ENCODE results near the gene GAS7.

The GAS7 gene

GRCh38 chr17:10045871-10046658, 152.3 kb downstream of the GAS7 start:
- H3K4me3 ChIP-seq (replicated peaks in 1 of 2; ENCODE audit: low read depth in 2 of 2, low read length in 2 of 2), result no peak overlapping the region
- TF ChIP-seq, protein P1, sequence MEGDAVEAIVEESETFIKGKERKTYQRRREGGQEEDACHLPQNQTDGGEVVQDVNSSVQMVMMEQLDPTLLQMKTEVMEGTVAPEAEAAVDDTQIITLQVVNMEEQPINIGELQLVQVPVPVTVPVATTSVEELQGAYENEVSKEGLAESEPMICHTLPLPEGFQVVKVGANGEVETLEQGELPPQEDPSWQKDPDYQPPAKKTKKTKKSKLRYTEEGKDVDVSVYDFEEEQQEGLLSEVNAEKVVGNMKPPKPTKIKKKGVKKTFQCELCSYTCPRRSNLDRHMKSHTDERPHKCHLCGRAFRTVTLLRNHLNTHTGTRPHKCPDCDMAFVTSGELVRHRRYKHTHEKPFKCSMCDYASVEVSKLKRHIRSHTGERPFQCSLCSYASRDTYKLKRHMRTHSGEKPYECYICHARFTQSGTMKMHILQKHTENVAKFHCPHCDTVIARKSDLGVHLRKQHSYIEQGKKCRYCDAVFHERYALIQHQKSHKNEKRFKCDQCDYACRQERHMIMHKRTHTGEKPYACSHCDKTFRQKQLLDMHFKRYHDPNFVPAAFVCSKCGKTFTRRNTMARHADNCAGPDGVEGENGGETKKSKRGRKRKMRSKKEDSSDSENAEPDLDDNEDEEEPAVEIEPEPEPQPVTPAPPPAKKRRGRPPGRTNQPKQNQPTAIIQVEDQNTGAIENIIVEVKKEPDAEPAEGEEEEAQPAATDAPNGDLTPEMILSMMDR (IDR thresholded peaks at IDR 0.05; ENCODE audit: low read depth, low read length), result no peak

DNA sequence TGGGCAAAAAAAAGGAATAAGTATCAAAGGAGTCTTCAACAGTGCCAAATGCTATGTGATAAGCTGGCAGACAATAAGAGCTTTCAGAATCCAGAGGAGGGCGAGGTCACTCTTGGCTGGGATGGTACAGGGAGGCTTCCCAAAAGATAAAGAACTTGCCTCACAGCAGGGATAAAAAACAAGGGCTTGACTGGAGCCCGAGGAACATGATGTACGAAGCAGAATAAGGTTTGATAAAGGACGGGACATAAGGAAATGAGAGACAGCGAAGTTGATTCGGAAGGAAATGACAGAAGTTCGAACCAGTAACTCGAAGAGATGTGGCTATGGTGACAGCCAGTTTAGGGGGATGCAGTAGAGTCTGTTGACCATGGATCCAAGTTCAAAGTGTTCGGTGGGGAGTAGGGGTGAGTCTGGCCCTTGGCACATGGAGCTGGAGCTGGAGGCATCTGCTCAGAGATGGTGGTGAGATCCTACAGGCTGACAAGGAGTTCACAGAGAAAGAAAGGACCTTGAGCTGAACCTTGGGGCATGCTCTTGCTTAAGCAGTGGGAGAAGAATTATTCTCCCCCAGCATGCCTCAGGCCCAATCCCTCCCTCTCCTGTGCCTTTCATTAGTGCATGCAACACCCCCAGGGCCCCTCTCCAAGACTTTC, 155.7 kb downstream of the GAS7 start:
- H3K4me3 ChIP-seq (replicated peaks in 1 of 2; ENCODE audit: low read depth in 2 of 2, low read length in 2 of 2), result no peak overlapping the region
- TF ChIP-seq, protein P1 (IDR thresholded peaks at IDR 0.05; ENCODE audit: low read depth, low read length), result no peak
- DNase-seq (ENCODE audit: low read depth in 2 of 2), result peak in 1 of 2 donors; percentile 78

More at GRCh38 chr17:10045871-10046658, 152.3 kb downstream of the GAS7 start:
- no peak for DNase-seq (ENCODE audit: low read depth in 2 of 2)

DNA sequence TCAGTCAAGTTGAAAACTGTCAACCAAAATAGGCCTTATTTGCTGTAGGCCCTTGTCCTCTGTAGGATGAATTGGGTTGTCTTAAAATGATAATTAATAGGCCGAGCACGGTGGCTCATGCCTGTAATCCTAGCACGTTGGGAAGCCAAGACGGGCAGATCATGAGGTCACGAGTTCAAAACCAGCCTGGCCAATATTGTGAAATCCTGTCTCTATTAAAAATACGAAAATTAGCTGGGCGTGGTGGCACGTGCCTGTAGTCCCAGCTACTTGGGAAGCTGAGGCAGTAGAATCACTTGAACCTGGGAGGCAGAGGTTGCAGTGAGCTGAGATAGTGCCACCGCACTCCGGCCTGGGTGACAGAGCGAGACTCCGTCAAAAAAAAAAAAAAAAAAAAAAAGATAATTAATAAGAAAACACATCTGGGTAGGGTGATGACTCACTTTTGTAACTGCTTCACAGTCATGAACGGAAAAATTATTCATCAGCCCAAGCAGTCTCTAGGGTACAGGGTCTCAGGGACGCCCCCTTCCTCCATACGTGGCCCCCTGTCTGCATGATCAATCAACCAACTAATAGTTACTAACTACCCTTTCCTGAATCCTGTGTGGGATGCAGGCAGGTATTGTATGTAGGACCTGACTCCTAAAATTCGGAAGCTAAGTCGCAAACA, 156.4 kb downstream of the GAS7 start:
- peak in 1 of 2 donors; percentile 56 for DNase-seq (ENCODE audit: low read depth in 2 of 2)
- H3K4me3 ChIP-seq (replicated peaks in 1 of 2; ENCODE audit: low read depth in 2 of 2, low read length in 2 of 2), result no peak overlapping the region
- TF ChIP-seq, protein P1 (IDR thresholded peaks at IDR 0.05; ENCODE audit: low read depth, low read length), result no peak

DNA sequence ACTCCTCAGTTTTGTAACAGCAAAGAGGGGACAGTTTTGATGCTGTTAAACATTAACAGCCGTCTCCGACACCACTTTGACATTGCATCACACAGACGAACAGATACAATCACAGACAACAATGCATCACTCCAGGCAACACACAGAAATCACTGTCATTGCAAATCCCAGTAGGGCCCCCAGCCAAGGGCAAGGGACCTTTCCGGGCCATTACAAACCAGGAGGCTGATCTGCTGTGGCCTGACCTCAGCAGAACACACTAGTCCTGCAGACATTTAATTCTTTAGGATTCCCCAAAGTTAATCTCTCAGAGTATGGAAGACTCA, 157.2 kb downstream of the GAS7 start:
- no peak for DNase-seq (ENCODE audit: low read depth in 2 of 2)
- H3K4me3 ChIP-seq (replicated peaks in 1 of 2; ENCODE audit: low read depth in 2 of 2, low read length in 2 of 2), result no peak overlapping the region
- TF ChIP-seq, protein P1 (IDR thresholded peaks at IDR 0.05; ENCODE audit: low read depth, low read length), result no peak

DNA sequence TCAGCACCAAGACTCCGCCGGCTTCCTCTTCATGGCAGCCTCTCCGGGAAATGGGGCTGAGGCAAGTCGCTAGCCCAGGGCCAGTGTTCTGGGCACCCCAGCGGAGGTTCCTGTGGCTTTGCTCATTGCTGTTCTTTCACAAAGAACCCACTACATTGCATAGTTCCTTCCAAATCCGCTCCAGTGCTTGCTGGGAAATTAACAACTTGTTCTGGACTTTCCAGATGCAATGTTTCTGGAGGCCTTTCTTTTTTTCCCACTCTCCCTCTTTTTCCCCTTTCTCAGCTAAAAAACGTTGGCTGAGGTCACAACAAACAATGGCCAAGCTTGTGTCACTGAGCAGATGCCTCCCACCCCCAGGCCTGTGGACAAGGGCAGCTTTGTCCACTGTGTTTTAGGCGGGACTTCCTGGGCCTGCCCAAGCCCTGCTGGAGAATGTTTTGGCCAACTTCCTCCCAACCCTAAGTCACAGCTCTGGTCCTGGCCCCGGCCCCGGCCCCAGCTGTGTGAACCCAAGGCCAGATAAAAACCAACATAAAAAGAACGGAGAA, 161.8 kb downstream of the GAS7 start:
- TF ChIP-seq, protein P1 (IDR thresholded peaks at IDR 0.05; ENCODE audit: low read depth, low read length), result no peak
- H3K4me3 ChIP-seq (replicated peaks in 1 of 2; ENCODE audit: low read depth in 2 of 2, low read length in 2 of 2), result no peak overlapping the region
- peak in 1 of 2 donors; percentile 64 for DNase-seq (ENCODE audit: low read depth in 2 of 2)

- no peak for DNase-seq (ENCODE audit: low read depth in 2 of 2)
- H3K4me3 ChIP-seq (replicated peaks in 1 of 2; ENCODE audit: low read depth in 2 of 2, low read length in 2 of 2), result peak overlapping the region in 1 of 2 donors; percentile 3
- TF ChIP-seq, protein P1 (IDR thresholded peaks at IDR 0.05; ENCODE audit: low read depth, low read length), result no peak
Observed at GRCh38 chr17:10035885-10036284, 162.5 kb downstream of the GAS7 start.
